GM19395 (cell line): ENCODE data around the gene NEK1.

ENCODE experiments used
- ATAC-seq: cut with Tn5 transposase; IDR thresholded peaks from one replicate; pipeline ENCODE4 v1.9.1; 2021; ENCODE audit warnings: mild to moderate bottlenecking, moderate library complexity; ENCODE audit not compliant: unreplicated experiment

The NEK1 gene, protein sequence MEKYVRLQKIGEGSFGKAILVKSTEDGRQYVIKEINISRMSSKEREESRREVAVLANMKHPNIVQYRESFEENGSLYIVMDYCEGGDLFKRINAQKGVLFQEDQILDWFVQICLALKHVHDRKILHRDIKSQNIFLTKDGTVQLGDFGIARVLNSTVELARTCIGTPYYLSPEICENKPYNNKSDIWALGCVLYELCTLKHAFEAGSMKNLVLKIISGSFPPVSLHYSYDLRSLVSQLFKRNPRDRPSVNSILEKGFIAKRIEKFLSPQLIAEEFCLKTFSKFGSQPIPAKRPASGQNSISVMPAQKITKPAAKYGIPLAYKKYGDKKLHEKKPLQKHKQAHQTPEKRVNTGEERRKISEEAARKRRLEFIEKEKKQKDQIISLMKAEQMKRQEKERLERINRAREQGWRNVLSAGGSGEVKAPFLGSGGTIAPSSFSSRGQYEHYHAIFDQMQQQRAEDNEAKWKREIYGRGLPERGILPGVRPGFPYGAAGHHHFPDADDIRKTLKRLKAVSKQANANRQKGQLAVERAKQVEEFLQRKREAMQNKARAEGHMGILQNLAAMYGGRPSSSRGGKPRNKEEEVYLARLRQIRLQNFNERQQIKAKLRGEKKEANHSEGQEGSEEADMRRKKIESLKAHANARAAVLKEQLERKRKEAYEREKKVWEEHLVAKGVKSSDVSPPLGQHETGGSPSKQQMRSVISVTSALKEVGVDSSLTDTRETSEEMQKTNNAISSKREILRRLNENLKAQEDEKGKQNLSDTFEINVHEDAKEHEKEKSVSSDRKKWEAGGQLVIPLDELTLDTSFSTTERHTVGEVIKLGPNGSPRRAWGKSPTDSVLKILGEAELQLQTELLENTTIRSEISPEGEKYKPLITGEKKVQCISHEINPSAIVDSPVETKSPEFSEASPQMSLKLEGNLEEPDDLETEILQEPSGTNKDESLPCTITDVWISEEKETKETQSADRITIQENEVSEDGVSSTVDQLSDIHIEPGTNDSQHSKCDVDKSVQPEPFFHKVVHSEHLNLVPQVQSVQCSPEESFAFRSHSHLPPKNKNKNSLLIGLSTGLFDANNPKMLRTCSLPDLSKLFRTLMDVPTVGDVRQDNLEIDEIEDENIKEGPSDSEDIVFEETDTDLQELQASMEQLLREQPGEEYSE (N-terminal part only)

DNA sequence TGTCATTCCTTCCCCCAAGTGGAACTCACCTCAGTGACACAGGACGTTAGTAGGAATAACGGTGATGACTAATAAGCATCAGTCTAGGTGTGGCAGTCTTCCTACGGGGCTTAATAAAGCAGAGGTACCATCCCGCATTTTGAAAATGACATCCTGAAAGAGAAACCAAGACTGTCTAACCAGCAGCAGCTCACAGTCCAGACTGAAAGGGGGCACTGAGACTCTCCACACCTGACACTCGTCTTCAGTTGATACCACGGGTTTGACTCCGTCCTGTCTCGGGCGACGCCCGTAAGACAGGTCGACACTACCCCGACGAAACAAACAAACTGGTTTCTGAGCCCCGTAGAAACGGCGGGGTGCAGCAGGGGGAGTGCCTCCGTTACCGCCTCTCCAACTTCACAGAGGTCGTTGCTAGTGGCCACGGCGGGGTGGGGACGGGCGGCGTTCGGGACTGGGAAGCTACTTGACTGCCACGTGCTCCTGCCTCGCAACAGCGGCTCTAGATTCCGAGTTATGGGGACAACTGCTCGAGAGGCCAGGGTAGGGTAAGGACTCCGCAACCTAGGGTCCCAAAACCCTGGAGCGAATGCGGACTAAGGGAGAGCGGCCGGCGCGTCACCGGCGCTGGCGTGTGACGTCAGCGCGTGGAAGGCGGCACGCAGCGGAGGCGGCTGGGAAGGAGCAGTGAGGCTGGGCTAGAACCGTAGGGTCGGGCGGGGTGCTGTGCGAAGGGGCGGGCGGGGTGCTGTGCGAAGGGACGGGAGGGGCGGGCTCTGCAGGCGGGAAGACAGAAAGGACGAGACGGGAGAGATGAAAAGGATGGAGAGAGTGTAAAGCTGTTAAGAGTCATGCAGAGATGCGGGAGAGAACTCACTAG, at the start of gene NEK1:
TSS of gene NEK1 (minus strand) at position 593 of the 880 bp plus-strand sequence. CDS start 9,953 bp downstream, outside the sequence.
- ATAC-seq, result peak; percentile 91

DNA sequence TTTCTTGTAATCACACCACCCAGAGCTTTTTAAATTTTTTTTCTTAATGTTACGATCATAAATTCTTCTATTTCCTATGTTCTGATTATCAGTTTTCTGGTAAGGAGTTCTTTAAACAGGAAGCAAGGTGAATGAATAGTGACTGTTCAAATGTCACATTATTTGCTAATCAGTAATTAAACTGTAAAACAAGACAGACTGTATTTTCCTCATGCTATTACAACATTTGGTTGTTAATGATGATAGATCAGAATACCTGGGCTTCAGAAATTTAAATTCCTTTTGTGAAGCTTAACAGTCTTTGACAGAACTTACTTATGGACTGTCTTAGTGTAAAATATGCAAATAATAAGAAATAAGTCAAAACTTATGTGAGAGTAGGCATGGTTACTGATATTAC, 49.4 kb upstream of the NEK1 start:
- no peak for ATAC-seq

DNA sequence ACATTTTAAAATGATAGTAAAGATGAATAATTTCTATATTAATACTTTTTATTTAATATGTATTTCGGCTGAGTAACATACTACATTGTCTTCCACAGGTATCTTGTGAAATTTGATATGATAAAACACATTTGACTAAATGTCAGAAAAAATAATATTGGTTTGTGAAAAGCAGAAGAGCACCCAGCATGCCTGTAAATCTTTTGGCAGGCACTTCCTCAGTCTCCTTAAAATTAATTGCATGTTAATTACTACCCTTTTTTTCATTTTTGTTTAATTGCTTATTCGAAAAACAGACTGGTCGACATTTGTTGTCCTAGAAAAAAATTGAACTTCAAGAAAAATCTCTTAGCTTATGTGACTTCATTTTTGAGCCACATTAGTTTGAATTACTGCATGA, 48.5 kb upstream of the NEK1 start:
- no peak for ATAC-seq

DNA sequence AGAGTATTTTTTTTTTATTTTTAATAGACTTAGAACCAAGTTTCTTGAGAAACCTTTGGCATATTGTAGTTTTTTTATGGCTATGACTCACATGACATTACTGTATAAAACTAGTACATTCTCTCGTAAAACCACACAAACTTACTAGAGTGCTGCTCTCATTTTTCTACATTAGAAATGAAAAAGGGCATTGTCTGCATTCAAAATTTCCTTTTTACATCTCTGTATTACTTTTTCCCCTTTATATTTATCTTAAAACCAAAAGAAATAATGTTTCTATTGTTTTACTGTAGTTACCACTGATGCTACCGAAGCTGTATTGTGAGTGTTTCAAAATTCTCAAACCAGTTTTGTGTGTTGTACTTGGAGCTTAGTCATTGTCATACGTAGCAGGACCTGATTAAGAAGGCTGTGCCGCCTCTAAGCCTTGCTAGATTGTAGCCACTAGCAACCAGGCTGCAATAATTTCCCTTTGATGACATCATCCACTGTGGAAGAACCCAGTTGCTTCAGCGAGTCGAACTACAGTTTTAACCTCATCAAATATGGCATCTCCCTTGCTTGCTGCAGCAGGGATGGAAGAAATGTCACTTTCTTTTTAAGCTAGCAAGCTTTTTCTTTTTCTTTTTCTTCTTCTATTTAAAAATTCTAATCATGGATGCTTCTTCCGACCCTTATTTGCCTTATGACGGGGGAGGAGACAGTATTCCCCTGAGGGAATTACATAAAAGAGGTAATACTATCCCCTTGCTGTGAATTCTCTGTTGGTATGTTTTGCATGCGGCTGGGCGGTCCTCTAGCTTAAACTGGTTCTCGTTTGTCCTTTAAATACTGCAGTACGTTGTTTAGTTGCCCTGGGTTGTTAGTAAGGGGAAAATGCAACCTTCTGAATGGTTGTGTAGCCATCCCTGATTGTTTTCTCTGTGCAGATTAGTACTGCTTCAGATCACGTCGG, 47.6 kb upstream of the NEK1 start:
- ATAC-seq, result peak; percentile 98

DNA sequence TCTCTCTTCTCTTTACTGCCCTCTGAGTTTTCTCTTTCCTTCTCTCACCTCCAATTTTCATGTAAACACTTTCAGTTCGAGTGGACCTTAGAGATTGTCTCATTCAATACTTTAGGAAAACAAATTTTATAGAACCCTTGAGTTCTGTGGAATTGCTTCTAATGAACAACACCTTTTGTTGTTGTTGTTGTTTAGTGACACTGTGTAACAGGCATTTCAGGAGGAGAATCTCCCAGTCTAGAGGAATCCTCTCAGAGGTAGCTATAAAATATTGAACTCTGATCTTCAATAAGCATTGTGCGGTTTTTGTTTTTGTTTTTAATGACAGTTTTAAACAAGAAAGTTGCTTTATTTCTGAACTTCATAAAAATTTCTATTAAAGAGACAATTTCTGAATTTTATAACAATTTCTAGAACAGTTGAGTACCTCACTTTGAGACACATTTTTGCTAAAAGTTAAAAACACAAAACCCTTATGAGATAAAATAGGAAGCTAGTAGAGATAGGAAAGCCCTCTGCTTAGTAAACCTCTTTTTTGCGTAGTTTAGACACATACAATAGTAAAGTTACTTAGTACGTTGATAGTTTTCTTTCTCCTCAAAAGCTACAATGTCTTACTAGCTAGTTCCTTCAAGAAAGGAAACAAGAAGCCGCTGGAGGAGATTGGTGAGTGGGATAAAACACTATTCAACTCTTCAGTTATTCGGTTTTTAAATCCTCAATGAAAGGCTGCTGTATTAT, 46.8 kb upstream of the NEK1 start:
- ATAC-seq, result no peak

DNA sequence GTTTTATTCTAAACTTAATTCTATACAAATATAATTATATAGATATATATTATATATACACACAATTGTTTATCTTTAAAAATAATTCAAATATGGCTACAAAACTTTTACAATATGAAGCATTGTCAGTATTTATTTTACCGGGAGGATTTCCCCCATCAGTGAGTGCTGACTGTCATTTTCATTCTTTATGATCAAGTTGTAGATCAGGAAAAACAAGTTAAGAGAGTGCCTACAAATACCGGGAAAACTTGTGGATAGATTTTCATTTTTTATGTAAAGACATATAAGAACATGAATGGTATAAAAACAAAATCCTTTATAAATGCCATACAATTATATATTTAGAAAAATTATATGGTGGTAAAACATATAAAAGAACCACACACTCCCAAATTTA, 45.8 kb upstream of the NEK1 start:
- no peak for ATAC-seq

DNA sequence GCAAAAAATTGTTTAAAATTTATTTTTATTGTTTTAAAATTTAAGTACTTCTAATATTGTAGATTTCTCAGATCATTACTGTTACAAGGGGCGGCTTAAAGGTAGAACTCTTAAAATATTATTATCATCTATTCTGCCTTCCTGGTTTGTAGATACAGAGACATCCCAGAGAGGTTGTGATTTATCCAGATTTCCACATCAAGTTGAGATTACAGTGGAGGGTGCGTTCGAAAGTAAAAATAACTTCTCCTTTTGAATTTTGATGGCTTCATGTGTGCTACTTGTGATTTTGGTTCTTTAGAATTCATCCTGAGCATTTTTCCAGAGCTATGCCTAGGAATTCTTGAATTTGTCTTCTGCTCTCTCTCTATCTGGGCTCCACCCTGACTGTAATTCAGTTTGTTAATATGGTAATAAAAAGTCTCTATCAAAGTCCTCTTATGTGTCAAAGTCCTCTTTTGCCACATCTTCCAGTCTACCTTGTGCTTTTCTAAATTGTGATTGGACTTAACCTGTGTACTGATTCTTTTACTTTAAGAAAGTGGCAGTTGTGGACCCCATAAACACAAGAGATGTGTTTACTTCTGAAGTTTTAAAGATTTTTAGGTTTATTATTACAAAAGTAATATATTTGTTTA, 45.2 kb upstream of the NEK1 start:
- no peak for ATAC-seq

DNA sequence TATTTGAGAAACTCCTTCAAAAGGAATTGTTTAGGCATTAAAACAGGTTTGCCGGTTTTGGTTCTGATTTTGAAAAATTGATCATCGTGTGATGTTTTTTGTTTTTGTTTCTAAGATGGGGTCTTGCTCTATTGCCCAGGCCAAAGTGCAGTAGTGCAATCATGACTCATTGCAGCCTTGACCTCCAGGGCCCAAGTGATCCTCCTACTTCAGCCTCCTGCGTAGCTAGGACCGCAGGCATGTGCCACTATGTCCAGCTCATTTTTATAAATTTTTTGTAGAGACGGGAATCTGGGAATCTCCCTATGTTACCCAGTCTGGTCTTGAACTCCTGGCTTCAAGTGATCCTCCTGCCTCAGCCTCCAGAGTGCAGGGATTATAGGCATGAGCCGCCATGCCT, 43.0 kb upstream of the NEK1 start:
- no peak for ATAC-seq

DNA sequence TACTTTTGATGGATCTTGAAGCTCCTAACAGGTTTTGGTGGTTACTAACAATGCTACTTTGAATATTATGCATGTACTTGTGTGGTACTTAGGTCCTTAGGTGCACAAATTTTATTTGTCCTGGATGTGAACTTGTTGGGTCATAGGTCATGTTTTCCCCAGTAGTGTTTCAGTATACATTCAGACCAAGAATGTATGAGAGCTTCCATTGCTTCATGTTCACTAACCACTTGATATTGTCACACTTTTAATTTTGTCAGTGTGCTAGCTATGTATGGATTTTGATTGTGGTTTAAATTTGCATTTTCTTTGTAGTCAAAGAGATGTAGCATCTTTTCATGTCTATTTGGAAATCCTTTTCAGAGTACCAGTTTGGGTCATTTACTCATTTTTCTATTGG, 40.2 kb upstream of the NEK1 start:
- ATAC-seq, result no peak

DNA sequence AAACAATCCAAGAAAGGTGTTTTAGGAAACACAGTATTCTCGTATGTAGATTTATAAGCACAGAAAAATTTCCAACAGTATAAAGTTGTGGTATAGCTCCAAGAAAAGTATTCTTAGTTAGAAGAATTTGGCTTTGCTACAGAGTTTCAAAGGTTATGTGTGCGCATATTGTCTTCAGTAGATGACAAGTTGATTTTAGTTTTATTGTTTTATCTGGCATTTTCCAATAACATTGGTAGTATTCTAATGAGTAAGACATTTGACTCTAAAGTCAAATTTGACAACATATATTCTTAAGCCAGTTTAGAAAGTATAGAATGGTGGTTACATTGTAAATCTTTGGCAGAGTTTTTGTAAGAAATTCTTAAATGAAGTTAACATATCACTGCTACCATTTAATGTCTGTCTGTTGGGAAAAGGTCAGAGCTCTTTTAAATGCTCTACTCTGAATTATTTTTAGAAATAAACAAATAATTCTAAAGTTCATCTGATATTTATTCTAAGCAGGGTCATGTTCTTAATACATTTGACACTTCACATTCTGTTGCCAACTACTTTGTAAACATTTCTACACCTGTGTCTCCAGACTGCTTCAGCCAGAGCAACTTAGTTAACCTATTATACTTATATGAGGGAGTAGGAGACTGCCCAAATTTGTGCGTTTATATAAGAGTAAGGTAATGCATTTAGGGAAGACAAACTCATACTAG, 38.0 kb upstream of the NEK1 start:
- no peak for ATAC-seq

DNA sequence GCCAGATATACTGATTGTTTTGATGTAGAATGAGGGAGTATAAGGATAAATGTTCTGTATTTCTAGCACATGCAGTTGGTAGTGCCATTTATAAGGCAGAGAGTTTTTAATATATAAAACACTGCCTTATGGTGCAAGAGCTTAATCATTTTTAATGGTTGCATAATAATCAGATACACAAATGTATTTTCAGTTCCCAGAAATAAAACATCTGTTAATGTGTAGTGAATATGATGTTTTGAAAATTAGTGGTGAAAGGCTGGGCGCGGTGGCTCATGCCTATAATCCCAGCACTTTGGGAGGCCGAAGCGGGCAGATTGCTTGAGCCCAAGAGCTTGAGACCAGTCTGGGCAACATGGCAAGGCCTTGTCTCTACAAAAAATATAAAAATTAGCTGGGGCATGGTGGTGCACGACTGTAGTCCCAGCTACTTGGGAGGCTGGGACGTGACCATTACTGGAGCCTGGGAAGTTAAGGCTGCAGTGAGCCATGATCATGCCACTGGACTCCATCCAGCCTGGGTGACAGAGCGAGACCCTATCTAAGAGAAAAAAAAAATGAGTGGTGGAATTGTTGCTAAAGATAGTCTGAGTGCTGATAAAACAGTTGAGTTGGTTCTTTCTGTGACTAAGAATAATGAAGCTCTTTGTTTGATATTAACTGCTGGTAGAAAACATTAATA, 37.3 kb upstream of the NEK1 start:
- ATAC-seq, result no peak

DNA sequence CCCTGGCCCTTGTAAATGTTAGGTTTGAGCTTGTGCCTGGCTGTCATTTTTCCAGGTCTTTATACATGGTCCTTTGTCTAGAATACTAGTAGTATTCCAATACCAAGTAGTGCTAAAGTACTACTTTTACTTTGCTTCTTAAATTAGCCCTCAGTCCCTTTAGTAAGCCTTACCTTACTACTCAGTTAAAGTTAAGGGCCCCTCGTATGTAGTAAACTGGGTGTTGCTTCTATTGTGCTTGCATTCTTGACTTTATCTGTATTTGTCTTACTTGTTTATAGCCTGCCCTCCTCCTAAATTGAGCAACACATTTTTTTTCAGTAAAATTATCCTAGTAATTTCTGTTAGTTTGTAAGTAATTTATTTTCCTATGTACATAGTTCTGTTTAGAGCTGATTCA, 33.2 kb upstream of the NEK1 start:
- no peak for ATAC-seq

DNA sequence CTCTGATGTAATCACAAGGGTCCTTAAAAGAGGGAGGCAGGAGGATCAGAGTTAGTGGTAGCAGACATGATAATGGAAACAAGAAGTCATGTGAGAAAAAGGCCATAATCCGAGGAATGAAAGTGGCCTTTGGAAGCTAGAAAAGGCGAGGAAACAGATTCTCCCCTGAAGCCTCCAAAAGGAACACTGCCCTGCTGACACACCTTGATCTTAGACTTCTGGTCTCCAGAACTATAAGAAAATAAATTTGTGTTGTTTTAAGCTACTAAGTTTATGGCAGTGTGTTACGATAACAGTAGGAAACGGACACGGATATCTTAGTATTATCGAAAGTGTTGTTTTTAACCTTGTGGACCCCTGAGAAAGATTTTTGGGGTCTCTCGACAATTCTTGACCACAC, 32.4 kb upstream of the NEK1 start:
- no peak for ATAC-seq

DNA sequence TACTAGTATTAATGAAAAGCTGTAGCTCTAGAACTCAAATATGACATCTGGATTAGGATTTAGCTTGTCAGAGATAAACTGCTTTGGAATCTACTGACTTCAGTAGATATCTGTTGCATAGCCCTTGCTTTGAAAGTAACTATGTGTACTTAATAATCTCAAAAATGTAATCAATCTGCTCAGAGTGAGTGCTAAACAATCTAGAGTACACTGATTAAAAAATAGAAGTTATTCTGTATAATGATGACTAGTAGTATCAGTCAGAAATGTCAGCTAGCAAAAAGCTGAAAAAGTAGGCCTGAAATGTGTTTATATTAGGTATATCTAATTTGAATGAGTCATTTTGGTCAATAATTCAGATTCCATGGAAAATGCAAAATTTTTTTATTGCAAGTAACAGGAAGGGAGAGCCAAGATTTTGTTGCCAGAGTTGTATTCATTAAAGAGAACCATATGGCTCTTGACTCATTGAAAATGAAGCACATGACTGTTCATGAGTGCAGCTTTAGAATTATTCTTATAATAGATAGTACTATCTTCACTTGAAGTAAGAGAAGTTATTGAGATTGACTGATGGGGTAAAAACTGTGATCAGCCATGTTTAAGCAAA, 28.0 kb upstream of the NEK1 start:
- no peak for ATAC-seq

DNA sequence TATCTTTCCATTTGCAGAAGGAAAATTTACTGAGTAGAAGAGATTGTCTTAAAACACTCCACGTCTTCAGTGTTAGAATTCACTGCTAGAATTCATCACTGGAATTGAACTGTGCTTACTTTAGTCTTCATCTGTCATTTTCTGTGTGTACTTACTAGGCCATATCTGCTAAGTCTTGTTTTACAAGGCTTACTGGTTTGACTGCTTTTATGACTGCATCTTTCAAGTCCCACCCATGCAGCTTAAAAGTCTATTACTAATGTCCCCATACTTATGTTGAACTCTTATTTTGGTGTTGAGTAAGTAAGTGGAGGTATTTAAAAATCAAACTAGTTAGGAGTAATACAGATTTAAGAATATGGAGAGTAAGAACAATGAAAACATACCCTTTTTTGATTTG, 22.6 kb upstream of the NEK1 start:
- ATAC-seq, result no peak

DNA sequence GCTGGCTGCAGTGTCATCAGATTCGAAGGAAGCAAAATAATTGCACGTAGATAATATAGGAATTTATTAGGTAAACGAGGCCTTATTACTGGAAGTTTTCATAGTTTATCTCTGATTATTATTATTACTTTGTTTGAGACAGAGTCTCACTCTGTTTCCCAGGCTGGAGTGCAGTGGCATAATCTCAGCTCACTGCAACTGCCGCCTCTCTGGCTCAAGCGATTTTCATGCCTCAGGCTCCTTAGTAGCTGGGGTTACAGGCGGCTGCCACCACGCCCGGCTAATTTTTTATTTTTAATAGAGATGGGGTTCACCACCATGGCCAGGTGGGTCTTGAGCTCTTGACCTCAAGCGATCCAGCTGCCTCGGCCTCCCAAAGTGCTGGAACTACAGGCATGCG, 20.5 kb upstream of the NEK1 start:
- ATAC-seq, result no peak

DNA sequence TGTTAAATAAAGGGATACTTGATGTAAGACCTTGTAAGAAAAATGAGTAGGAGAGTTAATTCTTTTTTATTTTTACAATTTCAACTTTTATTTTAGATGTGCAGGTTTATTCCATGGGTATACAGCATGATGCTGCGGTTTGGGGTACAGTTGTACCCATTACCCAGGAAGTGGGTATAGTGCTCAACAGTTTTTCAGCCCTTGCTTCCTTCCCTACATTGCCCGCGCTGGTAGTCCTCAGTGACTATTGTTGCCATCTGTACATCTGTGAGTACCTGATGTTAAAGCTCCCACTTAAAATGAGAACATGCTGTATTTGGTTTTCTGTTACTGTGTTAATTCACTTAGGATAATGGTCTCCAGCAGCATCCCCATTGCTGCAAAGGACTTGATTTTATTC, 17.7 kb upstream of the NEK1 start:
- no peak for ATAC-seq
